ENCODE results near the gene KCND3.
"Not testable (repeated sequence)": the region's sequence is repeated elsewhere in the genome, so short reads cannot be mapped to it uniquely, and the experiment has no call there.

Gene KCND3

GRCh38 chr1:111811891-111812290 is 177.6 kb downstream of the KCND3 start:
- DNase-seq (ENCODE audit: low read depth) = no peak

DNA sequence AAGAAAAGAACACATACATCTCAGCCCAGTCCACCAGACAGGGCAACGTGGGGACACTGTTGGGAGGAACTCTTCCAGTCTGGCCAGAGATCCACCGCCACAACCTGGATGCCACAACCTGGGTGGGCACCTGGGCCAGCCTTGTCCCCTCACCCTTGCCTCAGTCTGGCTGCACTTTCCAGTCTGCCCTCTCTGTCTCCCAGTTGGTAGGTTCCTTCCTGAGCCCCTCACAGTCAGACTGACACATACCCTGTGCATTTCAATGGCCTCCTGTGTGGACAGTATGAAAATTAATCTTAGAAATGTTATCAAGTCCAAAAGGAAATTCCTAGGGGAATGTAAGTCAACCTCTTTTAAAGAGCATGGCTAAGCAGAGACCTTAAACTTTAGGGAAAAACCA is 184.2 kb downstream of the KCND3 start:
- DNase-seq (ENCODE audit: low read depth) = no peak

GRCh38 chr1:111804776-111805175 is 184.7 kb downstream of the KCND3 start:
- DNase-seq (ENCODE audit: low read depth) = no peak

- DNase-seq (ENCODE audit: low read depth) = no peak
Measured at GRCh38 chr1:111803951-111804350, 185.5 kb downstream of the KCND3 start.

- DNase-seq (ENCODE audit: low read depth) = no peak
Measured at GRCh38 chr1:111802984-111803383, 186.5 kb downstream of the KCND3 start.

DNA sequence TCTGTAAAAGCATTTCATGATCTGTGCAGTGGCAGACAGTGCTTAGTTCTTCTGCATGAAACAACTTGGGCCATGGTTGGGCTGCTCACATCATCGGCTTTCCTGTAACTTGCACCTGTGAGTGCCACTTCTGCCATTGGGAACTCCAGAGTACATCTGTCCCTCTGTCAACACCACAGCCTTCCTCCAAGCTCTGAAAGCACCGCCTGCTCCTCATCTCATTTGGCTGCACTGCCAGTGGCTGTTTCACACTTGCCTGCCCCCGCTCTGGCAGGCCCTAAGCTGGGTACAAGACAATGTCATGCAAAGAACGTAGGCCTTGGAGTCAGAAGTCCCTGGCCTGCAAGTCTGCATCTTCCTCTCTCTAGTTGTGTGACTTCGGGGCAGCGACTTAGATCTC is 187.4 kb downstream of the KCND3 start:
- DNase-seq (ENCODE audit: low read depth) = no peak

DNA sequence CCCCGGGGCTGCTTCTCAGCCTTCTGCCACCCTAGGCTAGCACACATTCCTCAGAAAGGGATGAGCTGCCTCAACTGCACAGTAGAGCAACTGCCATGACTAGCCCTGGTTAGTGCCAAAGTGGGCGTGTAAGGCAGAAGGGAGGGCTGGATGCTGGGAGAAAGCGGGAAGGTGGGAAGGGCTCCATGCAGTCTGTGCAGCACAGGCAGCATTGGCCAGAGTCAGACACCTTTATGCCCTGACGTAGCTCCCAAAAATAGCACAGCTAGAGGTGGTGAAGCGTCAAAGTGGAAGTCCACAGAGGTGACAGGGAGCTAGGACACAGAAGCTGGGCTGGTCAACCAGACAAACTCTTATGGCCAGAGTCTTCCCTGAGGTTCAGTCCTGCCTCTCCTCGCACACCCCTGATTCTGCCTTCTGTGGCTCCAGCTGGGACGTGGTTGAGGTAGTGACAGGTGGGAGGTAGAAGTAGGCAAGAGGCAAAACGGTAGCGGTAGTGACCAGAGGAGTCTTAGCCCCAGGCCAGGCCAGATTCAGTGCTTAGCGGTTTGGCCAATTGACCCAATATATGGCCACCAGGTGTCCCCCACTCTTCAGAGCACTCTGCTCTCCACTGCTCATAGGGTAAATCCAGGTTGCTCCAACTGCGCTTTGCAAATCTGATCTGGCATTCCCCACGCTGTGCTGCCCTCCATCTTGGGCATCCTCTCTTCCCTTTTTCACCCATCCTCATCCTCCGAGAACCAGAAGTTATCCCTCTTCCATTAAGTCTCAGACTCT is 188.2 kb downstream of the KCND3 start:
- DNase-seq (ENCODE audit: low read depth) = no peak

DNA sequence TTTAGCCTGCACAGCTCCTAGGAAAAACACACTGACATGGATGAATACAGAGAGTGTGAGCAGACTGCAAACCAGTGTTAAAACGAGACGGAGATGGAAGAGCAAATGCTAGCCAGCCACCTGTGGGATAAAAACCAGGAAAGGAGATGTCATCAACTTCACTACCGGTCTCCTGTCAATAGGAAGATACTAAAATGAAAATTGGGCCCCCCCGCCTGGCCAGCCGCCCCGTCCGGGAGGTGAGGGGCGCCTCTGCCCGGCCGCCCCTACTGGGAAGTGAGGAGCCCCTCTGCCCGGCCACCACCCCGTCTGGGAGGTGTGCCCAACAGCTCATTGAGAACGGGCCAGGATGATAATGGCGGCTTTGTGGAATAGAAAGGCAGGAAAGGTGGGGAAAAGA is 189.7 kb downstream of the KCND3 start:
- DNase-seq (ENCODE audit: low read depth) = not testable (repeated sequence)

DNA sequence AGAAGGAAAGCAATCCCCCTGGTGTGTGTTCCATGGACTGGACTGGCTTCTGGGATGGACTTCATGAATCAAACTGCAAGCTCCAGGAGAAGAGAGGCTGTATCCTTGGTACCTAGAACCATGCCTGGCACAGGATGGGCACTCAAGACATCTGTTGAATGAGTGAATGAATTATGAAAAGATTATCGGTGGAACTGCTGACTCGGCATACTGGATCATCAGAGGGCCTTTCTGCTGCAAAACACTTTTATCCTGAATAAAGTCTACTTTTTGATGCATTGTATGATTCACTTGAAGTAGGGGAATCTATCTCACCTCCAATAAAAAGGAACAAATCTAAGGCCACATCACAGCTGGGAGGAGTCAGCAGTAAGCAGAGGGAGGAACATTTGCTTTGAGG is 190.9 kb downstream of the KCND3 start:
- DNase-seq (ENCODE audit: low read depth) = no peak

GRCh38 chr1:111795401-111795800 is 194.1 kb downstream of the KCND3 start:
- no peak for DNase-seq (ENCODE audit: low read depth)

DNA sequence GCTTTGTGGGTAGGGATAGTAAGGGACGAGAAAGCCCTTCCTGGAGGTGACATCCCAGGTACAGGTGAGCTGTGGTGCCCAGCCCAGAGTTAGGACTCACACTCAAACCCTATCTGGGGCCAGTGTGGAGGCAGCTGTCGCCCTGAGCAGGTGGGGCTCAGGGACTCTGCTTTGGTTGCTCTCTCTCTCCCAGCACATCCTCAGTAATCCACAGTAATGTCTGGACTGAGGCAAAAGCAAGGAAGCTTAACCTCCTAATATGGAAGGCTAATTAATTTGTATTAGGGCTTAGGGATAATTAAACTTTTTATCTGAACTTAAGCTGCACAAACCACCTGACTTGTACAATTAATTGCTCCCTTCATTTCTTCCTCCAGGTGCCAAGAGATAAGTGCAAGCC is 195.5 kb downstream of the KCND3 start:
- DNase-seq (ENCODE audit: low read depth) = no peak

- no peak for DNase-seq (ENCODE audit: low read depth)
Measured at GRCh38 chr1:111792249-111792648, 197.2 kb downstream of the KCND3 start.

- no peak for DNase-seq (ENCODE audit: low read depth)
Measured at GRCh38 chr1:111791776-111792175, 197.7 kb downstream of the KCND3 start.

GRCh38 chr1:111789666-111790316 is 199.7 kb downstream of the KCND3 start:
- no peak for DNase-seq (ENCODE audit: low read depth)

- no peak for DNase-seq (ENCODE audit: low read depth)
Measured at GRCh38 chr1:111789142-111789541, 200.3 kb downstream of the KCND3 start.

GRCh38 chr1:111786669-111787207 is 202.7 kb downstream of the KCND3 start:
- DNase-seq (ENCODE audit: low read depth) = no peak

GRCh38 chr1:111784273-111784901 is 205.1 kb downstream of the KCND3 start:
- DNase-seq (ENCODE audit: low read depth) = no peak

- DNase-seq (ENCODE audit: low read depth) = no peak
Measured at GRCh38 chr1:111779546-111779945, 209.9 kb downstream of the KCND3 start.

DNA sequence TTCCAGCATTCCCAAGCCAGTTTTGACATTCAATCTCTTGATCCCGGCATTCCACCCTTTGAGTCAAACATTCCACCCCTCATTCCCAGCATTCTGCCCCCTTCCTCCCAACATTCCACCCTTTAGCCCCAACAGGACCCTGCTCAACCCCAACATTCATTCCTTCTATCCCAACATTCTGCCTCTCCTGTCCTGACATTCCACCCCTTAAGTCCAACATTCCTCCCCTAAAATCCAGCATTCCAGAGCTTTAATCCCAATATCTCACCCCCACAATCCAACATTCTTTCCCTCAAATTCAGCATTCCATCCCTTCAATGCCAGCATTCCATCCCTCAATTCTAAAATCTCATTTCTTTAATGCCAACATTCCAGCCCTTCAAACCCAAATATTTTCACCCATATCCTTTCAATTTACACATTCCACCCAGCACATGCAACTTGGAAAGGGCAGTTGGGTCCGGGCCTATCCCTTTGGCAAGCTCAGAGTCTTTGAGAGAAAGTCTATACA is 210.9 kb downstream of the KCND3 start:
- no peak for DNase-seq (ENCODE audit: low read depth)

GRCh38 chr1:111778066-111778465 is 211.4 kb downstream of the KCND3 start:
- DNase-seq (ENCODE audit: low read depth) = no peak

DNA sequence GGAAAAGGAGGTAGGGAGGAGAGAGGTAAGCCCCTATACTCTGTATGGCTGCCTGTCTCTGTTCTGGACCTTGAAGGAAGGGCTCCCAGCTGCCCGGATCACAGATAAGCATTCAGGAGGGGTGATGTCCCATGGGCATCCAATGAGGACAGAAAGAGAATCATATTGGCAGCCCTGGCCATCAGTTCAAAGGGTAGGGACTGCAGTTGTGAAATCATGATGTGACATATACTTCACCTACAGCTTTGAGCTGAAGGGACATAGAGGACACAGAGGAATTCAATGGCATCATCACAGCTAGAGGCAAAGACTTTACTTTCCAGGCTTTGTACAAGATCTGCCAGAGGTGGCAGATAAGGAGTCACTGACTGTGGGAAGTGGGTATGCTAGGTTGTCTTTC is 212.2 kb downstream of the KCND3 start:
- DNase-seq (ENCODE audit: low read depth) = no peak

DNA sequence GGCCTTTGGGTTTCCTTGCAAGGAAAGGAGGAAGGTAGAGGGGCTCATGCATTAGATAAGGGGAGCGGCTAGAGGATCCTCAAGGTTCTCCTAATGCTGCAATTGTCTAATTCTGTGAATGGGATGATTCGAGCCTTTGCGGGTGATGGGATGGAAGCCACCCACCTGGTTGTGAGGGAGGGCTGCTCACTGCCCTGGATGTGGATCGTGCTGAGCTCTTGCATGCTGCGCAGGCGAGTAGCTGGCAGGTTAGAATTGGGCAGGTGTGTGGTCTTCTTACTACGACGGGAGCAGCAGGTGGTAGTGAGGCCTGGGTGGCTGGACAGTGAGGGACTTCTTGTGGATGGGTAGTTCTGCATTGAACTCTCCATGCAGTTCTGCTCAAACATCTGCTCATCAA is 212.6 kb downstream of the KCND3 start:
- DNase-seq (ENCODE audit: low read depth) = no peak

DNA sequence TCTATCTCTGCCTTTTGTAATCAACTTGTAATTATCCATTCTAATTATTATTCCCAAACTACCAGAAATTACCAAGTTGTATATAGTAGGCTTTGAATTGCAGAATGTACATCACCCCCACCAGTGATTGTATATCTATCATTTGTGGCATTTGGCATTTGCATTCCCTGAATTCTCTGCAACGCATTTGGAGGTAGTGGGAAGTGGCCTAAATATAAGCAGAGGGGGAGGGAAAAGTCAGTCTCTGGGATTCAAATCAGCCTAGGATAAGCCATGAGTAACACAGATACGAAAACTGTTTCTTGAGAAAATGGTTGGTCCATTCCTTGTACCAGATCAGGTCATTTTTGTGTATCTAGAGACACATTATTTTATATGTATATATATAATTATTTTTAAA is 213.1 kb downstream of the KCND3 start:
- no peak for DNase-seq (ENCODE audit: low read depth)
